Heart right ventricle (tissue), 16 donors: Measurements from ENCODE around the gene DES. TPM values are rescaled to one million over a fixed set of nuclear protein-coding genes. Genes with fewer than 3 reads are reported as not detected.

Source experiments
- ATAC-seq, 8 donors: fragments of 200-7000 bp; cut with Tn5 transposase; one replicate each; pipeline ENCODE4 v1.9.1; 2020; ENCODE audit warnings: mild to moderate bottlenecking in 8 of 8, moderate library complexity in 8 of 8, moderate number of reproducible peaks in 1 of 8
- DNase-seq, 2 donors: peaks; one replicate each; pipeline ENCODE4 v3.0.0-alpha.2; 2020
- H3K27ac ChIP-seq, 10 donors: fragments of 200-600 bp; sonication (generic) in 2 of 10; one replicate each; pipeline versions ENCODE4 v1.5.0 to v1.8.0; 2020 to 2022; ENCODE audit warnings: mild to moderate bottlenecking in 3 of 10
- H3K27me3 ChIP-seq, 7 donors: fragments of 200-600 bp; one replicate each; pipeline ENCODE4 v1.8.0; 2021 to 2022; ENCODE audit warnings: mild to moderate bottlenecking in 2 of 7
- H3K36me3 ChIP-seq, 9 donors: fragments of 200-600 bp; sonication (generic) in 1 of 9; one replicate each; pipeline versions ENCODE4 v1.5.0 to v1.8.0; 2020 to 2022; ENCODE audit warnings: mild to moderate bottlenecking in 2 of 9
- H3K4me1 ChIP-seq, 9 donors: fragments of 200-600 bp; sonication (generic) in 1 of 9; one replicate each; pipeline versions ENCODE4 v1.5.0 to v1.8.0; 2020 to 2022; ENCODE audit warnings: mild to moderate bottlenecking in 4 of 9
- H3K4me3 ChIP-seq, 10 donors: fragments of 200-600 bp; sonication (generic) in 2 of 10; one replicate each; pipeline versions ENCODE4 v1.5.0 to v1.8.0; 2020 to 2022; ENCODE audit warnings: mild to moderate bottlenecking in 7 of 10, moderate library complexity in 2 of 10
- H3K9me3 ChIP-seq, 11 donors: fragments of 200-600 bp in 10 of 11; sonication (generic) in 2 of 11; one replicate each; pipeline versions ENCODE4 v1.5.0 to v1.8.0; 2013 to 2022; ENCODE audit warnings: mild to moderate bottlenecking in 2 of 11, control low read depth in 1 of 11, moderate library complexity in 1 of 11
- CTCF ChIP-seq, 9 donors: fragments of 200-600 bp; sonication (generic) in 2 of 9; IDR thresholded peaks; one replicate each; pipeline versions ENCODE4 v1.5.0 to v1.8.0; 2021 to 2022; ENCODE audit warnings: antibody characterized with exemption in 9 of 9, mild to moderate bottlenecking in 5 of 9, moderate library complexity in 1 of 9
- WGBS, 2 donors: extraction: QIAGEN DNeasy Blood & Tissue Kit; methylation state at CpG; one replicate each; pipeline ENCODE4 v1.1.7; 2013; ENCODE audit warnings: inconsistent platforms in 1 of 2; 5-methylcytosine and 5-hydroxymethylcytosine counted together
- intact Hi-C, 10 donors: fragments of 100-400 bp; cut with DNase I; formaldehyde crosslinking; loops; one replicate each; pipeline versions ENCODE4 v1.11.1 to v1.14.2; 2022
- polyA plus RNA-seq, 2 donors: library from polyadenylated mRNA; stranded (reverse); fragments of 200-250 nt; gene quantifications; one replicate each; pipeline ENCODE4 v1.2.3, GENCODE V29; 2013
- total RNA-seq, 10 donors: library from RNA; stranded (reverse); fragmentation: NEBNext Ultra II Directional in 3 of 10; extraction: Animal tissue kit (Norgen Biotek cat#: 25700) in 3 of 10; gene quantifications; one replicate each; pipeline versions ENCODE4 v1.2.1 to v1.2.4, GENCODE V29; 2021 to 2023
- donor health status: Arrhythmogenic right ventricular cardiomyopathy.
- donor health status: ischemic (EF 13 %, LVEDD 7.1; RV severe dilation, severe dysfunction).
- donor health status: healthy with polysubstance abuse.
- donor health status: DM: no; HTN: yes; CAD: no.
- donor health status: DM: no; HTN: no; CAD: no.
- donor health status: ischemic (EF 25% LVEDD 6.9; RV normal size, moderate dysfunction).
- donor health status: ischemic (EF 25% LVEDD 5.7; RV mildly dilated, moderate dysfunction).
- donor health status: healthy.
- donor health status: DM: yes; HTN: yes; CAD: no.
- donor health status: Ischemic cardiomyopathy.
- donor health status: ischemic (EF 35%, LVEDD 5.7; RV mildly dilated, moderate dysfunction).
- donor health status: nonischemic (EF 11% LVEDD 7.7; RV severe dilation, severe dysfunction).
- donor health status: DM: yes; HTN: yes; CAD: no.
- donor health status: PGD.
- donor health status: ischemic (EF 29% LVEDD 5.4; RV normal size, mild dysfunction).
- donor health status: nonischemic (EF 23%, LVEDD 6.1; RV moderate dilation, normal function).

DES gene
- total and polyA plus RNA-seq, 12 donors, result 12,560 to 18,019 (median 15,816) TPM

DNA sequence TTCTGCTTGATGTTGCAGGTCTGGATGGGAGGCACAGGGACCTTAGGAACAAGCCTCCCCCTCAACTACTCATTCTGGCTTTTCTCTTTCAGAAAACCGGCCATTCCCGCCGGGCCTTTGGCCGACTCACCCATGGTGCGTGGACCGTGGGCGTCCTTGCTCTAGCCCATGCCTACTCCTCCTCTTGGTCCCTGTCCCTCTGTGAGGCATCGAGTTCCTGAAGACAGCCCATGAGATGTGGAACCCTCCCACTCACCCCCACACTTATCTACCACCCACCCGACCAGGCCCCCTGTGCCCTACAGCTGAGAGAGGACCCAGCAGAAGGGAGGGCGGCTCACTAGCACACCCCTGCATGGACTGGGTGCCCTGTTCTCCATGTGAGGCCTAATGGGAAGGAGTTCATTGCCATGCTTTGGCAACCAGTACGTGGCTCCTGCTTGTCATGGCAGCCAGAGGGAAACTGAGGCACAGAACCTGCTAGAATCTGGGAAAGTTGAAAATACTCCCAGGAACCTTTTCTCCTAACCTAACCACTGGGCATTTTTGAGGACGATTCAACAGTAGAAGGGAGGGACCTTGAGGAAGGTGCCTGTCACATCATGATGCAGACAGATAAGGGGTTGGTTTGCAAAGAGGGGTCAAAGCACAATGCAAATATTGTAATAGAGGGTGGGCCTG lies 25.0 kb downstream of the DES start:
- intact Hi-C loops, result no loop called here
- DNase-seq (no peak), ATAC-seq (no peak)
- H3K9me3 ChIP-seq, result no peaks in the 10 kb centered on the region
- H3K4me3 ChIP-seq, result peak overlapping the region in 2 of 10 donors; percentile 48 to 57
- TF ChIP-seq CTCF (IDR thresholded peaks at IDR 0.05), result no peak
- H3K27me3 ChIP-seq, result peaks cover 0 to 67% (median 26%) of the 10 kb centered on the region in 7 donors
- H3K36me3 ChIP-seq, result peaks cover 0 to 3% (median 0%) of the 10 kb centered on the region in 9 donors
- H3K27ac ChIP-seq, result peak overlapping the region in 3 of 10 donors; percentile 35 to 92 (median 84)
- H3K4me1 ChIP-seq, result peaks cover 7 to 79% (median 24%) of the 10 kb centered on the region in 9 donors
- 72 to 84% methylated on average over 12 of the region's 12 CpGs for WGBS, 2 donors

DNA sequence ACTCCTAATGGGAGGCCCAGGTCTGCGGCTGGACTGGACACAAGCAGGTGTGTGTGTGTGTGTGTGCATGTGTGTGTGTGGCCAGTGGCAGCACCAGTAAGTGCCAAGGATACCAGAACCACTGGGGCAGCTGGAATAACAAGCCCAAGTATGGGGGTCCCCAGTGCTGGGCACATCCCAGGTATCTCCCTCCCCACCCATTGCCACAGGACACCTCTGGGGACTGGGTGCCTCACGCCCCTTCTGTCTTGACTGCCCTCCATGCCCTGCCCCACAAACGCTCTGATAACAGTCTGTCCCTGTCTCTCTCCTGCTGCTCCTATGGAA lies 25.5 kb downstream of the DES start:
- H3K4me1 ChIP-seq, result peaks cover 7 to 80% (median 24%) of the 10 kb centered on the region in 9 donors
- peaks cover 0 to 72% (median 30%) of the 10 kb centered on the region in 7 donors for H3K27me3 ChIP-seq
- ATAC-seq (no peak), DNase-seq (no peak)
- no peak overlapping the region for H3K4me3 ChIP-seq
- H3K9me3 ChIP-seq, result no peaks in the 10 kb centered on the region
- whole genome bisulfite sequencing, 2 donors, result 58 to 71% methylated on average over 3 of the region's 3 CpGs
- intact Hi-C loops, result no loop called here
- no peak for TF ChIP-seq CTCF (IDR thresholded peaks at IDR 0.05)
- peaks cover 0 to 6% (median 0%) of the 10 kb centered on the region in 9 donors for H3K36me3 ChIP-seq
- peak overlapping the region in 5 of 10 donors; percentile 22 to 92 (median 58) for H3K27ac ChIP-seq

DNA sequence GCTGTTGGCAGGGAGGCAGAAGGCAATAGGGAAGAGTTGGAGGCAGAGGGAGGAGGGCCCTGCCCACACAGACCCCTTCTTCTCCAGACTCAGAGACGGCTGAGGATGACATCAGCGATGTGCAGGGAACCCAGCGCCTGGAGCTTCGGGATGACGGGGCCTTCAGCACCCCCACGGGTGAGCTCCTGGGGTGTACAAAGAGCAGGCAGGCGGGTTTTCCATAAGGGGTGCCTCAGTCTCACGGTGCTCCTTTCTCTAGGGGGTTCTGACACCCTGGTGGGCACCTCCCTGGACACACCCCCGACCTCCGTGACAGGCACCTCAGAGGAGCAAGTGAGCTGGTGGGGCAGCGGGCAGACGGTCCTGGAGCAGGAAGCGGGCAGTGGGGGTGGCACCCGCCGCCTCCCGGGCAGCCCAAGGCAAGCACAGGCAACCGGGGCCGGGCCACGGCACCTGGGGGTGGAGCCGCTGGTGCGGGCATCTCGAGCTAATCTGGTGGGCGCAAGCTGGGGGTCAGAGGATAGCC lies 26.5 kb downstream of the DES start:
- ATAC-seq (peak in 1 of 8 donors; percentile 2), DNase-seq (no peak)
- Histone ChIP-seq H3K4me1 (peaks cover 7 to 76% (median 24%) of the 10 kb centered on the region in 9 donors), H3K27me3 (peaks cover 0 to 78% (median 39%) of the 10 kb centered on the region in 7 donors), H3K36me3 (peaks cover 0 to 15% (median 0%) of the 10 kb centered on the region in 9 donors), H3K27ac (peak overlapping the region in 4 of 10 donors; percentile 22 to 92 (median 58)), H3K9me3 (no peaks in the 10 kb centered on the region), H3K4me3 (no peak overlapping the region)
- TF ChIP-seq CTCF (IDR thresholded peaks at IDR 0.05), result no peak
- intact Hi-C loops, result no loop called here
- 77 to 80% methylated on average over 22 to 23 of the region's 23 CpGs for WGBS, 2 donors

DNA sequence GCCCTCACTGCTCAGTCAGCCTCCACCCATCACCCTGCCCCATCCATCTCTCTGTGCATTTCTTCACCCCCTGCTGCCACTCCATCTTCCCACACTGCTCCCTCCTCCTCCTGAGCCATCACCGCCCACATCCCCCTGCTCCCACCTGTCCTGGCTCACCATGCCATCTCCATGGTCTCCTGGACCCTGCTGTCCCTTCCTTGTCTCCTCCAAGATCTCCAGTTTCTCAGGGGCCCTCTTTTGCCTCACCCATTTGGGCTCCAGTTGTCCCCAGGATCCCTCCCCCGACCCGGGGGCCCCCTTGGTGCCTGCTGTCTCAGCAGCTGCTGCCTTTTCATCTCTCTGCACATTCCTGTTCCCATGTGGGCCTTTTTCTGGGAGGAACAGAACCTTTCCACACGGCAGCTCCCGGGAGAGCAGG lies 27.1 kb downstream of the DES start:
- Histone ChIP-seq H3K9me3 (no peaks in the 10 kb centered on the region), H3K27me3 (peaks cover 0 to 74% (median 39%) of the 10 kb centered on the region in 7 donors), H3K27ac (peak overlapping the region in 4 of 10 donors; percentile 32 to 92 (median 56)), H3K4me1 (peaks cover 7 to 76% (median 24%) of the 10 kb centered on the region in 9 donors), H3K36me3 (peaks cover 0 to 18% (median 0%) of the 10 kb centered on the region in 9 donors), H3K4me3 (no peak overlapping the region)
- TF ChIP-seq CTCF (IDR thresholded peaks at IDR 0.05), result no peak
- WGBS, 2 donors, result 46 to 49% methylated on average over 5 of the region's 5 CpGs
- intact Hi-C loops, result no loop called here
- ATAC-seq (no peak), DNase-seq (no peak)
